H1 (cell line): ENCODE data around the gene HELT. TPM values are rescaled to one million over a fixed set of nuclear protein-coding genes. Genes with fewer than 3 reads are reported as not detected.

Source experiments
- CTCF ChIA-PET: fragments of 300-600 bp; sonication (Branson Sonifier 250); formaldehyde crosslinking; loops from one replicate; lab custom pipeline; 2021; ENCODE audit not compliant: partially characterized antibody; lab: Charles Lee
- POLR2A ChIA-PET: fragments of 300-600 bp; sonication (Branson Sonifier 250); formaldehyde crosslinking; loops from one replicate; lab custom pipeline; 2021; ENCODE audit warnings: inconsistent platforms; ENCODE audit not compliant: partially characterized antibody; lab: Charles Lee
- DNase-seq, 2 experiments: peaks; one replicate each; pipeline versions ENCODE4 v3.0.0 to v3.0.0-alpha.2; 2010 to 2022; ENCODE audit warnings: low spot score in 2 of 2, low read depth in 1 of 2, mixed read lengths in 1 of 2
- FAIRE-seq: peaks from 2 replicates; lab custom pipeline; 2011; peaks lifted over from hg19 to GRCh38; lab: Jason Lieb, UNC
- H2AFZ ChIP-seq: 2 replicates; pipeline ENCODE4 v1.8.1; 2012; ENCODE audit warnings: low read length, inconsistent platforms
- H2AK5ac ChIP-seq: 2 replicates; pipeline ENCODE4 v1.6.1; 2013; ENCODE audit warnings: low read depth, low read length
- H2BK120ac ChIP-seq: replicated peaks from 2 replicates; pipeline ENCODE3; 2013; ENCODE audit warnings: low read depth, low read length, inconsistent platforms
- H2BK12ac ChIP-seq: 2 replicates; pipeline ENCODE4 v1.6.1; 2013; ENCODE audit warnings: low read depth, low read length
- H2BK15ac ChIP-seq: 2 replicates; pipeline ENCODE4 v1.6.1; 2013; ENCODE audit warnings: low read length
- H2BK20ac ChIP-seq: 2 replicates; pipeline ENCODE4 v1.6.1; 2013; ENCODE audit warnings: low read length
- H2BK5ac ChIP-seq: 2 replicates; pipeline ENCODE4 v1.6.1; 2013; ENCODE audit warnings: low read depth, low read length
- H3K14ac ChIP-seq: 2 replicates; pipeline ENCODE4 v1.6.1; 2013; ENCODE audit warnings: inconsistent platforms; ENCODE audit not compliant: insufficient read length
- H3K18ac ChIP-seq: 2 replicates; pipeline ENCODE4 v1.6.1; 2013; ENCODE audit warnings: low read length; ENCODE audit errors: extremely low read depth
- H3K23ac ChIP-seq: 2 replicates; pipeline ENCODE4 v1.6.1; 2013; ENCODE audit warnings: inconsistent platforms; ENCODE audit not compliant: insufficient read length
- H3K23me2 ChIP-seq: 2 replicates; pipeline ENCODE4 v1.6.1; 2013; ENCODE audit warnings: low read depth, low read length
- H3K27ac ChIP-seq: 2 replicates; pipeline ENCODE4 v1.6.1; 2011; ENCODE audit warnings: low read depth, low read length, inconsistent platforms
- H3K27me3 ChIP-seq, 4 experiments: replicated peaks in 1 of 4; 1 replicate in 1 of 4; 2 replicates in 3 of 4; pipeline versions ENCODE4 v1.6.1 to v1.8.1; 2011 to 2013; ENCODE audit warnings: low read length in 3 of 4, mild to moderate bottlenecking in 3 of 4, inconsistent platforms in 2 of 4, mixed read lengths in 2 of 4, moderate library complexity in 1 of 4; ENCODE audit not compliant: control insufficient read depth in 3 of 4, insufficient read depth in 3 of 4; ENCODE audit errors: extremely low read depth in 1 of 4
- H3K36me3 ChIP-seq, 4 experiments: 2 replicates each; pipeline versions ENCODE4 v1.6.1 to v1.8.1; 2011 to 2013; ENCODE audit warnings: mild to moderate bottlenecking in 4 of 4, low read length in 3 of 4, moderate library complexity in 2 of 4, control low read depth in 1 of 4, inconsistent platforms in 1 of 4; ENCODE audit not compliant: insufficient read depth in 4 of 4, control insufficient read depth in 2 of 4
- H3K4ac ChIP-seq: replicated peaks from 2 replicates; pipeline ENCODE3; 2013; ENCODE audit warnings: low read length, low read depth, mixed read lengths, inconsistent platforms; ENCODE audit not compliant: insufficient read length
- H3K4me1 ChIP-seq, 4 experiments: replicated peaks in 1 of 4; 1 replicate in 1 of 4; 2 replicates in 3 of 4; pipeline versions ENCODE4 v1.6.1 to v1.8.1; 2011 to 2013; ENCODE audit warnings: low read length in 3 of 4, inconsistent platforms in 2 of 4, mixed read lengths in 1 of 4; ENCODE audit not compliant: insufficient read depth in 4 of 4, control insufficient read depth in 3 of 4
- H3K4me2 ChIP-seq, 2 experiments: 2 replicates each; pipeline versions ENCODE4 v1.6.1 to v1.8.1; 2011 to 2013; ENCODE audit warnings: low read depth in 2 of 2, low read length in 2 of 2, control low read depth in 1 of 2, inconsistent platforms in 1 of 2, mild to moderate bottlenecking in 1 of 2; ENCODE audit not compliant: insufficient read depth in 1 of 2
- H3K4me3 ChIP-seq, 4 experiments: fragments of 200-600, 300-600 bp in 1 of 4; sonication (generic), shearing (Covaris generic), sonication (Bioruptor Twin) in 1 of 4; 2 replicates each; pipeline versions ENCODE4 v1.5.1 to v1.8.1; 2011 to 2016; ENCODE audit warnings: low read length in 4 of 4, low read depth in 3 of 4, control low read depth in 2 of 4, inconsistent platforms in 2 of 4, mild to moderate bottlenecking in 2 of 4, mixed read lengths in 1 of 4, moderate library complexity in 1 of 4; ENCODE audit not compliant: insufficient read depth in 2 of 4; ENCODE audit errors: extremely low read depth in 1 of 4
- H3K56ac ChIP-seq: replicated peaks from 2 replicates; pipeline ENCODE3; 2013; ENCODE audit warnings: low read depth, mild to moderate bottlenecking, mixed read lengths, low read length, inconsistent platforms; ENCODE audit not compliant: insufficient read length
- H3K79me1 ChIP-seq: 2 replicates; pipeline ENCODE4 v1.6.1; 2013; ENCODE audit warnings: low read depth, low read length, control low read depth
- H3K79me2 ChIP-seq, 2 experiments: 2 replicates each; pipeline versions ENCODE4 v1.6.1 to v1.8.1; 2012 to 2013; ENCODE audit warnings: low read length in 2 of 2, mild to moderate bottlenecking in 2 of 2, inconsistent platforms in 1 of 2; ENCODE audit not compliant: insufficient read depth in 2 of 2, control insufficient read depth in 1 of 2
- H3K9ac ChIP-seq, 4 experiments: replicated peaks in 1 of 4; 1 replicate in 1 of 4; 2 replicates in 3 of 4; pipeline versions ENCODE4 v1.6.1 to v1.8.1; 2011 to 2013; ENCODE audit warnings: low read depth in 3 of 4, low read length in 3 of 4, control low read depth in 2 of 4, mild to moderate bottlenecking in 2 of 4, moderate library complexity in 2 of 4, inconsistent platforms in 1 of 4; ENCODE audit errors: extremely low read depth in 1 of 4
- H3K9me3 ChIP-seq, 2 experiments: 2 replicates each; pipeline versions ENCODE4 v1.6.1 to v1.8.1; 2012 to 2013; ENCODE audit warnings: mild to moderate bottlenecking in 2 of 2, moderate library complexity in 2 of 2, control low read depth in 1 of 2, inconsistent platforms in 1 of 2, low read depth in 1 of 2, low read length in 1 of 2, mixed read lengths in 1 of 2; ENCODE audit not compliant: insufficient read depth in 2 of 2
- H4K20me1 ChIP-seq, 2 experiments: replicated peaks in 1 of 2; 2 replicates each; pipeline versions ENCODE3 to v1.8.1; 2011 to 2013; ENCODE audit warnings: inconsistent platforms in 2 of 2, low read length in 2 of 2, mild to moderate bottlenecking in 1 of 2; ENCODE audit not compliant: insufficient read depth in 2 of 2, control insufficient read depth in 1 of 2
- H4K5ac ChIP-seq: 2 replicates; pipeline ENCODE4 v1.6.1; 2013; ENCODE audit warnings: low read length, low read depth, mixed read lengths, inconsistent platforms; ENCODE audit not compliant: insufficient read length
- H4K8ac ChIP-seq: 2 replicates; pipeline ENCODE4 v1.8.0; 2013; ENCODE audit warnings: mild to moderate bottlenecking, moderate library complexity, low read length, inconsistent platforms; ENCODE audit not compliant: insufficient read depth; ENCODE audit errors: extremely low read depth
- H4K91ac ChIP-seq: replicated peaks from 2 replicates; pipeline ENCODE3; 2013; ENCODE audit warnings: low read length, mixed read lengths, inconsistent platforms; ENCODE audit not compliant: insufficient read length
- WGBS, 2 experiments: shearing (Covaris generic) in 1 of 2; methylation state at CpG; one replicate each; pipeline versions ENCODE4 v1.1.6 to v1.1.7; 2013 to 2015; ENCODE audit warnings: low lambda C conversion rate in 2 of 2, mixed read lengths in 2 of 2, inconsistent platforms in 1 of 2, low coverage in 1 of 2, missing lambda C conversion rate in 1 of 2; ENCODE audit not compliant: insufficient replicate concordance in 2 of 2, insufficient coverage in 1 of 2, insufficient read length in 1 of 2; ENCODE audit errors: extremely low coverage in 1 of 2, missing lambda C conversion rate in 1 of 2; 5-methylcytosine and 5-hydroxymethylcytosine counted together
- polyA plus RNA-seq, 7 experiments: library from polyadenylated mRNA; depleted of rRNA in 3 of 7; stranded (reverse) in 5 of 7; unstranded in 2 of 7; fragments of >200 nt in 5 of 7; fragments of 200-250 nt in 2 of 7; gene quantifications; 1 replicate in 5 of 7; 2 replicates in 1 of 7; 4 replicates in 1 of 7; pipeline versions ENCODE4 v1.2.1 to v1.2.3, GENCODE V29; 2011 to 2013; ENCODE audit warnings: missing spikeins in 2 of 7, mixed read lengths in 2 of 7
- total RNA-seq: library from RNA; stranded (reverse); fragmentation: NEBNext Ultra II Directional; extraction: Animal tissue kit (Norgen Biotek cat#: 25700); gene quantifications from 2 replicates; pipeline ENCODE4 v1.2.1, GENCODE V29; 2021

The HELT gene
- total and polyA plus RNA-seq, 2 of the 8 experiments (the other 6 are each of a cell fraction or from before 2014, with no cell fraction given): 0.32 to 0.35 TPM

DNA sequence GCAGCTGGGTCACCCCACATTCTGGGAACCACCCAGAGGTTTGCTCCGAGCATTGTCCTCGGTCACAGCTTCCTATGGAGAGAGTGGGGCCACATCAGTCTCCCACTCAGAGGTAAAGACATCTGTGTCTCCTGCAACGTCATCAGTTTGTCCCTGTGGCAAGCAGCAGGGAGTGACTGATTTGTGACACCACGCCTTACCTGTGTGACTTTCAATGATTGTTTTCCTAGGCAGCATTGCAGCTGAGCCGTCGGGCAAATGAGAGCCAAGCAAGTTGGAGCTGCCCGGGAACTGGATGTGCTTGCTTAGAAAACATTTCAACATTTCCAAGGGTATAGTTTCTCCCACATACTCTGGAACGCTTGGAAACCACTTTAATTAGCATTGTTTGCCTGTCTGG, 29.7 kb upstream of the HELT start:
- no peak overlapping the region for H2BK15ac ChIP-seq
- no peaks in the 10 kb centered on the region for H3K79me2 ChIP-seq
- no peak overlapping the region for H3K4me2 ChIP-seq
- H2AK5ac ChIP-seq: no peak overlapping the region
- POLR2A ChIA-PET: interaction anchor here (1.2 kb wide), 1 partner anchor 10 kb away, joined by 3 read pairs; no protein-coding TSS in a partner anchor
- H3K36me3 ChIP-seq: no peaks in the 10 kb centered on the region
- H3K79me1 ChIP-seq: no peaks in the 10 kb centered on the region
- no peak overlapping the region for H2BK120ac ChIP-seq
- no peak overlapping the region for H4K5ac ChIP-seq
- no peak overlapping the region for H3K4me3 ChIP-seq
- no peak overlapping the region for H3K9ac ChIP-seq
- H3K27ac ChIP-seq: no peak overlapping the region
- peaks cover 0 to 3% (median 0%) of the 10 kb centered on the region in 4 experiments; a peak in 1 of 7 replicates for H3K27me3 ChIP-seq
- H4K8ac ChIP-seq: no peak overlapping the region; the same call in 1 of the 2 replicates
- H4K20me1 ChIP-seq: peaks cover 0 to 3% of the 10 kb centered on the region in 2 experiments
- FAIRE-seq: no peak
- no peak overlapping the region for H4K91ac ChIP-seq
- H3K23ac ChIP-seq: no peak overlapping the region
- no peak overlapping the region for H3K4ac ChIP-seq
- H3K9me3 ChIP-seq: 0 out of 4 replicates have a peak, but pooled peaks cover 0 to 4% of the 10 kb centered on the region in 2 experiments
- no peak overlapping the region for H3K14ac ChIP-seq
- no peak overlapping the region for H2BK20ac ChIP-seq
- peaks cover 0 to 2% (median 0%) of the 10 kb centered on the region in 4 experiments; a peak in 1 of 7 replicates for H3K4me1 ChIP-seq
- no peak for DNase-seq
- no peak overlapping the region for H2BK12ac ChIP-seq
- H3K56ac ChIP-seq: no peak overlapping the region
- no peak overlapping the region for H2AFZ ChIP-seq
- CTCF ChIA-PET: interaction anchor here (0.9 to 2.0 kb wide), 3 partner anchors 11 to 223 kb away, joined by 3 to 5 read pairs (median 4); no protein-coding TSS in a partner anchor
- WGBS, 2 experiments: 88% methylated on average over 8 of the region's 8 CpGs; no CpG with 5 or more reads in 1 of the 2 experiments
- peaks cover 4% of the 10 kb centered on the region; the same call in 1 of the 2 replicates for H3K23me2 ChIP-seq
- no peak overlapping the region for H2BK5ac ChIP-seq
- no peak overlapping the region for H3K18ac ChIP-seq
